ENCODE data around the gene HBG1.

Gene HBG1

GRCh38 chr11:5224538-5225479 is 24.8 kb downstream of the HBG1 start:
- DNase-seq = no peak

DNA sequence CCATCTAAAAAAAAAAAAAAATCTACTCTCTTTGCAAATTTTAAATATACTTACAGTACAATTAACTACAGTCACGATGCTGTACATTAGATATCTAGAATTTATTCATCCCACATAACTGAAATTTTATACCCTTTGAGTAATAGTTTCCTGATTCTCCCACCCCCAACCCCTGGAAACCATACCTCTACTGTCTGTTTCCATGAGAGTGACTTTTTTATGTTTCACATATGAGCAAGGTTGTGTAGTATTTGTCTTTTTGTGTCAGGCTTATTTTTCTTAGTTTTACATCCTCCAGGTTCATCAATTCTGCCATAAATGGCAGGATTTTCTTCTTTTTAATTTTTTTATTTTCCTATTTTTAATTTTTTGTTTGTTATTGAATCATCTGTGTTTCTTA is 26.0 kb downstream of the HBG1 start:
- no peak for DNase-seq

DNA sequence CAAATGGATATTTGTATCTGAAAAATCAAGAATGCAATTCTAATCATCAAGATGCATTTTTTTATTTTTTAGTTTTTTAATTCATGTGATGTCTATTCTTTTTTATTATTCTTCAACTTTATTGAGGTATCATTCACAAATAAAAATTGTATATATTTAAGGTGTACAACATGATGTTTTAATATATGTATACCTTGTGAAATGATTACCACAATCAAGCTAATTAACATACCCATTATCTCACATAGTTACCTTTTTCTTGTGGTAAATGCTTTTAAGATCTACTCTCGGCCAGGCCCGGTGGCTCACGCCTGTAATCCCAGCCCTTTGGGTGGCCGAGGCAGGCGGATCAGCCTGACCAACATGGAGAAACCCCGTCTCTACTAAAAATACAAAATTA is 26.5 kb downstream of the HBG1 start:
- no peak for DNase-seq

GRCh38 chr11:5210376-5210885 is 39.2 kb downstream of the HBG1 start:
- no peak for DNase-seq

DNA sequence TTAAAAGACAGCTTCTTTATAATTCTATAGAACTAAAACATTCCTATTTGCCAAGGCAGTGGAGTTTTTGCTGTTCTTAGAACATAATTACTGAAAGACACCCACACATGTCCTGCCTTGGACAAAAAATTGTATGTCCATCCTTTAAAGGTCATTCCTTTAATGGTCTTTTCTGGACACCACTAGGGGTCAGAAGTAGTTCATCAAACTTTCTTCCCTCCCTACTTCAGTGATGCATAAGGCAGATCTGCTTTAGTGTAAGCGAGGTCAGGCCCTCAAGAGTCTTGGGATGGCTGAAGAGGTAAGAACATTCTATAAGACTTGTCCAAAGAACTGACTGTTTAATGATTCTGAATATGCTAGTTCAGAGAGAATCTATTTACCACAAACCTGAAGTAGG is 44.9 kb downstream of the HBG1 start:
- DNase-seq = no peak

- no peak for DNase-seq
Observed at GRCh38 chr11:5203366-5203765, 46.3 kb downstream of the HBG1 start.

GRCh38 chr11:5200582-5200981 is 49.1 kb downstream of the HBG1 start, which contains the start of gene OR51V1:
Gene OR51V1 (minus strand): TSS chr11:5200682. CDS start chr11:5200682, 0 bp downstream.
- DNase-seq = no peak

- DNase-seq = no peak
Observed at GRCh38 chr11:5198285-5198684, 51.4 kb downstream of the HBG1 start.

All from NCI-H1092 treated with DMSO at 0.1 percent for 48 hours (cell line).